ENCODE results near the gene GRM3.

Gene GRM3

DNA sequence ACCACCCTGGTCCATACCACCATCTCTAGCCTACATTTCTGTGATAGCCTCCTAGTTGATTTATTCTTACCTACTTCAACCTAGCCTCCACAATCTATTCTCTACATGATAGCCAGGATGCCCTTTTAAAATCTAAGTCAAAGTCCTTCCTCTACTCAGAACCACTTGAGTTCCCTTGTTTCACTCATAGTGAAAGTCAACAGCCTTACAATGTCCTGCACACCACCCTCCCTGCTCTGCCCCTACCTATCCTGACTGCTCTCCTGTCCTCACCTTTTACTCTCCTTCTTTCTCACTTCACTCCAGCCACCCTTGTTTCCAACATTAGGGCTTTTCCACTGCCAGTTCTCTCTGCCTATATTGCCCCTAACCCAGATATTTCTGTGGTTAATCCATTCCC lies 146.7 kb downstream of the GRM3 start:
- DNase-seq, result no peak

DNA sequence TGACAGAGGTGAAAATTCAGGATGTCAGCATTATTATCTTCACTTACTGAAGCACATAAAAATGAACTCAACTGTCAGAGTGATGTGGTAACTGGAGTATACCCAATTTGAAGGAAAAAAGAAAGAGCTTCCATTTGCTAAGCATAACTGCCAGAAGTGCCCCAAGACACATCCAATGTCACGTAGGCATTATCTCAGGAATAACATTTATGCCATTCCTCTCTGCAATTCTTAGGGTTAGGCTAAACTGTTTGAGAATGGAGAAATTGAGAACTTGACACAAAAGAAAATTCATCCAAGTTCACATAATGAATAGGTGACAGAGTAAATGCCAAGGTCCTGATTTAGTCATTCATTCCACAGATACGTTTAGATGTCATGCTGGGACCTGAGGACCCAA lies 148.6 kb downstream of the GRM3 start:
- no peak for DNase-seq

DNA sequence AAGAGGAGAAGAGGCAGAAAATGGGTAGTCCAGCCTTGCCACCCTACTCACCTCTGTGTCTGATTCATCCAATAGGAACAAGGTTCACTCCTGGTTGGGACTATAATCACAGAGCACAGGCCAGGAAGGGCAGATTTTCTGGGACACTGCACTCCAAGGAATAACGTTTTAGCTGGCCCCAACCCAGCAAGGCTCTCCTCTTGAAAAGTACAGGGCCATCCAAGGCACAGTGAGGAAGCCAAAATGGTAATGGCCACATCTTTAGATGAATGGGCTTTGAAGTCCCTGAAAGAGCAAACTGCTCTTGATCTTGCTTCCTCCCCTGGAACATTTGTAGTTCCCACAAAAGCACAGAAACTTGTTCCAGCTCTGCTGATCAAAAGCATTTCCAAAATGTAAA lies 149.4 kb downstream of the GRM3 start:
- no peak for DNase-seq

DNA sequence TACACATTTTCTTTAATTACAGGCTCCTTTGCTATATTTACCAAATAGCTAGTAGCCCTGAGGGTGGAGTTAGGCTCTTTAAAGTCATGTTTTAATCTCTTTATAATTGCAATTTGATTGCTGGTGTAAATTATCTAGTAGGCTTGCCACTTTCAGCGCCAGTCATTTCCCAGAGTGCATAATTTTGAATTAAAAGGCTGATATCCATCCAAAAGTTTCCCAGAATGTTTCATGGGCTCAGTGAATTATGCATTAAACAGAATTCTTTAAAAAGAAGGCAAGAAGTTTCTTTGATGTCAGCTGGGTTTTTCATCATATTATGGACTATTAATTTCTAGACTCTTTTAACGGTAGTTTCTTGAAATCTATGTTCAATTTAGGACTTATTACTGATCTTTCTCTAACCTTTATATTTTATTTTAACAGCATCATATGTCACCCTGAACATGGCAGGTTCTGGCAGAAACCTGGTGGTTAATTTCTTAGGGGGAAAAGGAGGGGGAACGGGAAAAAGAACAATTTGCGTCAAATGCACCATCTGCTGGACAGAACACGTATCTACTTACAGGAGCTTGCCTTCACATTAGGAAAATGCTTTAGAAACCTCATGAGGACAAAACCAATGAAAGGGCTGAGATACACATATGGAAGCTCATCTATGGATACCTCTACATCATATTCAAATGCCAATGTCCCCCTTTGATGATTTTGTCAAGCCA lies 171.1 kb downstream of the GRM3 start:
- DNase-seq, result no peak

DNA sequence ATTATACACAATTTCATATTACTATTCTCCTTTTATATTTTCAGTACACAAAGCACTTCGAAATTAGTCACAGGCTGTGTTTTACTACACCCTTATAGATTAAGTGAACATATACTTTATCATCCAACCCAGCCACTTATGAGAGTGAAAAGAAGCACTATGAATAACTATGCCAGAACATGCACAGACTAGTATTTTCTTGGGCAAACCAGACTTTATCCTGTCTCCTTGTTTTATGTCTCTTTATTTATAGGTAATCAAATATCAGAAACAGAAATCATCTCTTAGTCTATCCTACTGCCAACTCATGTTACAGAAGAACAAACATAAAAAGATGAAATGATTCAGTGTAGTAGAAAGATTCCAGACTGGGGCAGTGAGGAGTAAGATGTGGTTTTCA lies 171.8 kb downstream of the GRM3 start:
- DNase-seq, result no peak

DNA sequence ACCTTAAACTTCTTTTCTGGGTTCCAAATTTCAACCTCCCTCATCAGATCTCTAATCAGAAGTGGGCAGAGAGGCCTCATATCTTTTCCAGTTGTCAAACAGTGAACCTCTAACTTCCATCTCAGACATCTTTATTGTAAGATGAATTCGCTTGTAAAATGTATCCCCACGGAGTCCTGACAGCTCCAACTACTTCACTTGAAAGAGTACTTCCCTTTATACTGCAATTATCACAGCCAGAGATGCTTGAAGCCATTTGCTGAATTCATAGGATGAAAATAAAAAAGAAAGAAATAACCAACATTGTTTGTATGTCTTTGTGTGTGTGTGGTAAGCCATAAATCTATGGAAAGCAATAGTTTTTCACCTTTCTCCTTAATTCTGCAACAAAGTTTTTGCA lies 175.2 kb downstream of the GRM3 start:
- no peak for DNase-seq

DNA sequence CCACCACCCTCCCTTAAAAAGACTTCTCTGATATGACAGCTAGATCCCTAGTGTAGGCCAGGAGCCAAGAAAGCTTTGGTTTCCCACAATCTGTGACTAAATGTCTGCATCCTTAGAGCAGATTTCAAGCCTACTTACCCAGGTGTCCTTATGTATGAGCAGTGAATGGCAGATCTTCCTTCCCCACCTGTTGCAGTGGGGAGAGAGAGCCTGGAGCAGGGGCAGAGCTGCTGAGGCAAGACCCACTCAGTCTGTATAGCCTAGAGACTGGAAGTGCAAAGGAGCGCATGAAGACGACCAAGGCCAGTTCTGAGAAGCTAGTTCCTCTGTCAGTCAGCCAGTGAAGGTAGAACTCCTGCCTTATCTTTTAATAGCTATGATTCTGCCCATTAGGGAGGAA lies 180.1 kb downstream of the GRM3 start:
- no peak for DNase-seq

DNA sequence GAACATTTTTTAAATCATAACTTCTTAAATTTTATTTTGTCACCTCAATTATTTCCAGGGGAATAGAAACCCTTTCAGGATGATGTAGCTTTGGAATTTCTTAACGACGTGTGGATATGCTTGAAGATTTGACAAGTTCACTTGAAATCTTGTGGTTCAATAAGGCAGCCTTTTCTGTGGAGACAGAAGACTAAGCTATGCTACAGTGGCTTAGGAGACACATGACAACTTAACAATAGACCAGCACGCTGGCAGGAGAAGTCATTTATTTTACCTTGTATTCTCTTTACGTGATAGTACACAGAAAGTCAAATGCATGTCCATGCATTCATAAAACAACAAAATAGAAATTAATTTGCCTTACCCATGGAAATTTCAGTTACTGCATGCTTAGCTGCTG lies 181.6 kb downstream of the GRM3 start:
- DNase-seq, result no peak

DNA sequence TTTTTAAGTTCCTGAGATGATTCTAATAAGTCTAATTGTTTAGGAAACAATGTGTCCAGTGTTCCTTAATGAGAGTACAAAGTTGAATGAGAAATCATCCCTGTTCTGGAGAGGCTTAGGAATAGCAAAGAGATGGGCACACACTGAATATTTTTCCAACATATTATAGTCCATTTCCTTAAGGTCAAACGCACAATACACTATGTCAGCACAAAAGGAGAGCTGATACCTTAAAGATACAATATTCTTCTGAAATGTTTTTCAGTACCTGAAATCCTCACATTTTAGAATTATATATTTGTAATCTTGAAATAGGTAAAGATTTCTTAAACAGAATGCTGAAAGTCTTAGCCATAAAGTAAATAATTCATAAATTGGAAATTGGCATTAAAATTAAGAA lies 183.2 kb downstream of the GRM3 start:
- no peak for DNase-seq

DNA sequence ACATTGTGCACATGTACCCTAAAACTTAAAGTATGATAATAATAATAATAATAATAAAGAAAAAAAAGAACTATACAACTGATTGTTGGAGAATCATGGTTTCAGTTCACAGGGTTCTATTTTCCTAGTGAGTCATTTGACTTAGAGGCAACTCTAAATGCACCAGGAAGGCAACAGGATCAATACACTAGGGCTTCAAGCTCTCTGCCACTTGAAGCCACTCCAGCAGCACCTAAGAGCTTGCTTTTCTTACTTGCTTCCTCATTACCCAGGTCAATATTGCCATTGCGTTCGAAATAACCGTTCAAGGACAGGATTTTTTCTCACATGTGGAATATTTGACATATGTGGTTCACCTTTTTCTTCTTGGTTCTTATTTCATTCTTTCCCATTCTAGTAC lies 189.7 kb downstream of the GRM3 start:
- no peak for DNase-seq

DNA sequence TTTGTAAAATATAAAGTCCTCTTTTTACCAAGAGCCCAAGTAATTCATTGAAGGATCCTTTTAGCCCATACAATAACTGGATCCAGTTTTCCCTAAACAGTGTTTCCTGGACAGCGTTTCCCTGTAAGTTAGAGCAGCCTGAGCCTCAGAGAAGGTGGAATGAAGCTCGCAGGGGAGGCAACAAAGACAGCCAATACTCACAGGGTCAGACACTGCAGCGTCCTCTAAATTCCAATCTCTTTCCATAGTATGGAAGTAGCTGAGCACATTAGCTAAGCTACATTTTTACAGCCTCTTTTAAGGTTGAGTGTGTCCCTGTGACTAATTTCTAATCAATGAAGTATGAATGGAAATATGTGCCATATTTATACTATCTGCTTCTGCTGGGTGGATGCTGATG lies 193.5 kb downstream of the GRM3 start:
- no peak for DNase-seq

DNA sequence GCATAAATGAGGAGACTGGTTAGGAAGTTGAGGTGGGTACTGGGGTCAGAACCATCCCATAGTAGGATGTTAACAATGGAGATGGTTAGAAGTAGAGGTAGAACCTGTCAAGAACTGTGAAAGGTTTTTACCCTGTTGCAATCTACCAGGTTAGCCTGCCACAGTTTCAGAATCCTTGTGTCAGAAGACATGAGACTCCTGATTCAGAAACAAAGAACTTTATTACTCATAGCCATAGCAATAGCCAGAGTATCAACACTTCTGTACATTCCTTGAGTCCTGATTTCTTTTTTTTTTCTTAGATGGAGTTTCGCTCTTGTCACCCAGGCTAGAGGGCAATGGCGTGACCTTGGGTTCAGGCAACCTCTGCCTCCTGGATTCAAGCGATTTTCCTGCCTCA lies 200.9 kb downstream of the GRM3 start:
- DNase-seq, result no peak

DNA sequence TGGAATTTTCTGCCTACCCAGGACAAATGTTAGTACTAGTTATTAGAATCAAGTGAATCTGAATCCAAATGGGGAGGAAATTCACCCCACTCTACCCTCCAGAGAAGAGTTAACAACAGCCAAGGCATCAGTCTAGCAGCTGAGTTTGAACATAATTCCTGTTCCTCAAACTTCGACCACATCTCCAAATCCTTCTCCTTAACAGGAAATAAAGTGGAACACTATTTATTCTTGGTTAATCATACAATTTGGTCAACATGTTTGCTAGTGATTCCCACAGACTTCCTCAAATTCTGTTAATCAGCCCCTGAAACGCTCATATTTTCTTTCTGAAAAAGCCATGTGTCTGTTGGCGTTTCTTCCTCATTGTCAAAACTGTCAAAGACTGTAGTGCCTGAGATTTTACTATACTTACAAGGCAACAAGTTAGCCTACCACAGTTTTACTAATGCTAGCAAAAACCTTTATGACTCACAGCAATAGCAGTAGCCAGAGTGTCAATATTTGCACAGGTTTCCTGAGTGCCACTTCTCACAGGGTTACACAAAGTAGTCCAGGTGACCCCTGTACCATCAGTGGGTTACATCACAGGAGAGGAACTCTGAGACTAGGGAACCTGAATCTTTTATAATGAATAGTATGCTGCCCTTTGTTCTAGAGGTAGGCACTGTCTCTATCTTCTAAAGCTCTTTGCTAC lies 202.9 kb downstream of the GRM3 start:
- no peak for DNase-seq

DNA sequence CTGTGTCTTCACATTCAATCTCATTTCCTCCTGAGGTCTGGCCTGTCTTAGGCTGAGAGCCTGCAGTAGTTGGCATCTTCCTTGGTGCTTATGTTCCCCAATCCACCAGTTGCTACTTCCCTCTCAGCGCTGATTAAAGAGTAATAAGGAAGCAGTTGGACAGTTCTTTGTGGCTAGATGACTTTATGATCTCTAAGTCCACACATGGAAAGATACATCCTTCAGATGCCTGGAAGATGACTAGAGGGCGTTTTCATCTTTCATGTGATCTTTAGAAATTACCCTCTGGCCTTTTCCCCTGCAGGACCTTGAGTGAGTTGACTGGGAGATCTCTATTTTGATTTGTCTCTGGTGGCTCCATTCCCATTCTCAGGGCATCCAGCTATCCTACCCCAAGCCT lies 204.5 kb downstream of the GRM3 start:
- no peak for DNase-seq

DNA sequence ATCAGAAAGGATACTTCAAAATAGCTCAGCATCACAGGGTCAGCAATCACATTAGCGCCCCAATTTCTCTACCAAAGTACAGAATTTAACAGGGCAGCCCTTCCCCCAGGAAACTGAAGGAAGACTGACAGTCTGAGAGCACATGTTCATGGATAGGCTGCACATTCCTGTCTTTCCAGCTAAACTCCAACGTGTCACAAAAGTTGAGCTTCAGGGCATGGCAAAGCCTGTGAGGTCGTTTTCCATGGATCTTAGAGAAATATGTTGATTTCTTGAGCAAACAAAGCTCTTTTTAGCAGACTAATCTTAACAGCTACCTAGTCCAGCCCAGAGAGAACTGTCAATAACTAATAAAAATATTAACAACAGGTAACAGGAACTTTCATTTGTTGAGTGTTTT lies 207.9 kb downstream of the GRM3 start:
- DNase-seq, result no peak

DNA sequence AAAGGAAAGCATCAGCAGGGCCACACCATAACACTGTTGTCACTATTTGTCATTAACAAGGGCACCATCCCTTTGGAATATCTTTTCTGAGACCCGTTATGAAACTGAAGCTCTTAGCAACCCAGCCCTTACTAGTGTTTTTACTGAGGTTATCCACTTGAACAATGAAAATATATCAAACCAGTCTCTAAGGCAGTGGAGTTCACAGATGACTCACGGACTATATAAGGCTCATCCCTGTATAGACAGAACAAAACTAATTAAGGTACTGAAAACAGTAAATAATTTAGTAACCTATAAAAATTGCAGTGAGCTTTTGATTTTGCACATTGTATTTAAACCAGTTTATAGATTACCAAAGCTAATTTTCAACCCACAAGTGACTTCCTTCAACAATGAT lies 219.7 kb downstream of the GRM3 start:
- DNase-seq, result no peak

DNA sequence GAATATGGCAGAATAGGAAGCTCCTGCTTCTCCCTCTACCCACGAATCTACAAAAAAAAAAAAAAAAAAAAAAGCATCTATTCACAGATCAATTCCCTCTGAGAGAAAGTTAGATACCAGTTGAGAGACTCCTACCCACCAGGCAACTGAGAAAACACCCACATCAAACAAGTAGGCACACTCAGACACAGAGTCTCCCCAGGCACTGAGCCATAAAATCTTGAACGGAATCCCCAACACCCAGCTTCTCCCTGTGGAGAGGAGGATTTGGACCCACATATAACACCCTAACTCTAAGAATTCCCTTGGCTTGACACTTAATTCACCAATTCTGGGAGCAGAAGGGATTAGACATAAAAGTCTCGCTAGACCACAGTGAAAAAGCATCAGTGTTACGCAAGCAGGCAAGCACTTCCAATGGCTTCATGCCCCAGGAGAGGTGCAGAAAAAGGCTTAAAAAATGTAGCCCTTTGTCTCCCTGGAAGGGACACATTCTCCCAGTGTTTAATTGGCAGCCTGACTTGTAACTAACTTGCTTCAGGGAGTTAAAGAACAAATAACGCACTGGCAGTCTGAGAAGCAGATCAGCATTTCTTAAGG lies 223.6 kb downstream of the GRM3 start:
- no peak for DNase-seq

DNA sequence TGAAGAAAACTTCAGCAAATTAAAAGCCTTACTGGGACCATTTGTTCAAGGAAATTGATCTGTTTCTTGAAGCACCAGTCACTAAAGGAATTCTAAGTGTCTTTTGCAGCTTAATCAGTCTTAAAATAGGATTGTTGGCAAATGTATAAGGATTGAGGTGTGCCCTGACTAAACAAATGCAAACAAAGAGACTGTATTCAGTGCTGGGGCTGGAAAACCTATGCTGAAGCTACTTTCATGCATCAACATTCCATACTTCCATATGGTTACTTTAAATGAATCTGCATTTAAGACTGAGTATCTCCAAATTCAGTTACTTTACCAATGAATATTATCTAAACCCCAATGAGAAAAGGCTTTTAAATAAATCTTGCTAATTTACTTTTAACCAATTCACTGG lies 232.4 kb downstream of the GRM3 start:
- no peak for DNase-seq

DNA sequence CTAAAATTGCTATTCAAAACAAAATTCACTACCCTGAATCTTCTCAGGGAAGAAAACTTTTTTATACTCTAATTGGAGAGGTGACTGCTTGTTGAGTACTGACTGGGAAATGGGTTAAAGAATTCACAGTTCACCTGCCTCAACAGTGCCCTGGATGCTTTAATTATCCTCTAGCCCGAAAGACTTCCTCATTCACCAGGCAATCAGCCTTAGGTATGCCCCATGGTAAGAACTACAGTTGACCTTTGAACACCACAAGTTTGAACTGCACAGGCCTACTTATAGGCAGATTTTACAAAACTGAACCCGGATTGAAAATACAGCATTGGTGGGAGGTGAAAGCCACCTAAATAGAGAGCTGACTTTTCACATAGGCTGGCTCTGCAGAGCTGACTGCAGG lies 240.4 kb downstream of the GRM3 start:
- DNase-seq, result no peak

DNA sequence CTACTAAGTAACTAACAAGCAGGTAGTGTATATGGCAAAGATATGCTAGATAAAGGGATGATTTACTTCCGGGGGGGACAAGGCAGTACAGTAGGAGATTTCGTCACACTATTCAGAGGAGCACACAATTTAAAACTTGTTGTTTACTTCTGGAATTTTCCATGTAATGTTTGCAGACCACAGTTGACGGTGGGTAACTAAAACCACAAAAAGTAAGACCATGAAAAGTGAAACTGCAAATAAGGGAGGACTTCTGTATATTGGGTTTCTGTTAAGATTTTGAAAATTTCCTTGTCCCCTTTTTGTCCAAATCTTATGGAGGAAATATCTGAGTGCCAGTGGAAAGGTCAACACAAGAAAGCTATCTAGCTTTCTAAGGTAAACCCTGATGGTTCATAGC lies 245.8 kb downstream of the GRM3 start:
- DNase-seq, result no peak

DNA sequence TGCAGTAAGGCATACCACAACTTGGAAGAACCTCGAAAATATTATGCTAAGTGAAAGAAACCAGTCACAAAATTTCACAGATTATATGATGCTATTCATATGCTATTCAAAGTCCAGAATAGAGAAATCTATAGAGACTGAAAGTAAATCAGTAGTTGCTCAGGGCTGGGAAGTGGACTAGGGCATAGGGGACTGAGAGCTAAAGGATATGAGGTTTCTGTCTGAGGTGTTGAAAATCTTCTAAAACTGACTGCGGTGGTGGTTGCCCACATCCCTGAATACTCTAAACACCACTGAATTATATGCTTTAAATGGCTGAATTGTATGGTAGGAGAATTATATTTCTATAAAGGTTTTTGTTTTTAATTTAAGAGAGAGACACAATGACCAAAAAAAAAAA lies 254.5 kb downstream of the GRM3 start:
- no peak for DNase-seq

DNA sequence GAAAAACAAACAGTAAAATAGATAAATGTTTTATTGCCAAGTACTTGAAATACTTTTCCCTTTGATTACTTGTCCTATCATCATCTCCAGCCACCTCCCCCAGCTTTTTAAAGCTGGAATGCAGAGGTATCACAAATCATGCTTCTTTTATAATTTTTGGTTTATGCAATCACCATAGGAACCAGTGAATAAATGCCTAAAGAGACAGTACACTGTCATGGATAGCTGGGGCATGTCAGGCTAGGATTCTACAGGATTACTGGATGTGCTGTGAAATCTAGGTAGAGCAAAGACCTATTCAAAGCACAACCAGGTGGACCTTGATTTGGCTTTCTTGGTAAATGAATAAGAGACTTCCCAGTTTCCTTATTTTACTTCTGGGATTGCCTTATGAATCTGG lies 257.2 kb downstream of the GRM3 start:
- DNase-seq, result no peak

DNA sequence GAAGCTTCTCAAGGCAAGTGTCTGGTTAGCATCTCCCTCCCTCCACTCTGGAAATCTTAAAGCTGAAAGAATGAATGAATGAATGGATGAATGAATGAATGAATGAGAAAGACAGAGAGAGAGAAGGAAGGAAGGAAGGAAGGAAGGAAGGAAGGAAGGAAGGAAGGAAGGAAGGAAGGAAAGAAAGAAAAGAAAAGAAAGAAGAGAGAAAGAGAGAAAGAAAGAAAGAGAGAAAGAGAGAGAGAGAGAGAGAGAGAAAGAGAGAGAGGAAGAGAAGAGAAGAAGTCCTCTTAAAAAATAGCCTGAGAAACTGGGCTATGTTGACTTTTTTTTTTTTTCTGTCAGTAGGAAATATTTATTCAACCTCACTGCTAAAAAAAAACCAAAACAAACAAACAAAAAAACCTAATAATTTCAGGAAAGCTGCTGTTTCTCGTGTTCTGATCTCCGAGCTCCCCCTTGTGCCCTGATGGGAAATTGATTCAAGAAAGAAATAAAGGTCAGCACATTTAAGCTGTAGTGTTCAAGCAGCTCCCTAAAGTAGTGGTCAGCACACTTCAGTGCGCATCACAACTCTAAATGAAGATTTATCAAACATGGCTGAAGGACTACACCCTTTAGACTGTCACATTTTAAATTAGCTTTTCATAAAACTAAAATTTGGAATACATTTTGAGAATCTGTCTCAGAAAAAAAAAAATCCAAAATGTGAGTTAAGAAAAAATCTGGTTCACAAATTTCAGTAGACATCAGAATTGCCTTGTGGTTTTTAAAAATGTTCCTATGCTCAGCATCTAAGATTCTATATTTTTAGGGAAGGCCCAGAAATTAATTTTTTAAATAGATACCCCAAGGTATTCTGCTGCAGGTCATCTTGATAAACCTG lies 261.5 kb downstream of the GRM3 start:
- DNase-seq, result no peak

DNA sequence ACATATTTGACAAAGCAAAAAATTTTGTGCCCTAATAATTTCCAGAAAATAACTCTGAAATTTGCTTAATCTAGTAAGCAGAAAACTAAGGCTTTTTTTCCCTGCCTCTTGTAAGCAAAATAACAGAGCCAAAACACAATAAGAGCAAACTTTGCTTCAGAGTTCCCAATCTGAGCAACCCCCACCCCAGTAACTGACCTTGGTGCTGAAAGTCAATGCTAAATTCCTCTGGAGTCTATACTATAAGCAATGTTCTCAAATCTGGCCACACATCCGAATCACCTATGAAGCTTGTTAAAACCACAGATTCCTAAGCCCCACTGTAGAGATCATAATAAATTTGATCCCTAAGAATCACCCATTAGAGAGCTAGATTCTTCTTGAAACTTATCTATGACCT lies 265.2 kb downstream of the GRM3 start:
- DNase-seq, result no peak

Measured in activated CD4-positive, alpha-beta T cell treated with anti-CD3 and anti-CD28 coated beads, Interleukin-2, amount 50 U/mL, for 1 hour (primary cell).